Amniotic epithelial cell (primary cell): ENCODE measurements around the gene LMO4.

ENCODE experiments used
- DNase-seq: peaks from one replicate; pipeline ENCODE4 v3.0.0-alpha.2; 2010; ENCODE audit warnings: low read depth

The LMO4 gene

GRCh38 chr1:87362063-87362833 lies 33.6 kb downstream of the LMO4 start:
- no peak for DNase-seq

- DNase-seq: peak; percentile 12
Observed at GRCh38 chr1:87362834-87363426, 34.2 kb downstream of the LMO4 start.

GRCh38 chr1:87367549-87367948 lies 38.9 kb downstream of the LMO4 start:
- no peak for DNase-seq

GRCh38 chr1:87368907-87369306 lies 40.2 kb downstream of the LMO4 start:
- DNase-seq: no peak

GRCh38 chr1:87369736-87370478 lies 41.2 kb downstream of the LMO4 start:
- peak; percentile 65 for DNase-seq

GRCh38 chr1:87370544-87370943 lies 41.9 kb downstream of the LMO4 start:
- no peak for DNase-seq

- DNase-seq: no peak
Observed at GRCh38 chr1:87379306-87379705, 50.6 kb downstream of the LMO4 start.

GRCh38 chr1:87386217-87386790 lies 57.6 kb downstream of the LMO4 start:
- no peak for DNase-seq

- DNase-seq: no peak
Observed at GRCh38 chr1:87388411-87388810, 59.7 kb downstream of the LMO4 start.

- no peak for DNase-seq
Observed at GRCh38 chr1:87389011-87389410, 60.3 kb downstream of the LMO4 start.

- DNase-seq: no peak
Observed at GRCh38 chr1:87389546-87389945, 60.9 kb downstream of the LMO4 start.

- DNase-seq: peak; percentile 23
Observed at GRCh38 chr1:87392248-87393192, 63.8 kb downstream of the LMO4 start.

- DNase-seq: no peak
Observed at GRCh38 chr1:87393445-87394085, 64.9 kb downstream of the LMO4 start.

GRCh38 chr1:87394513-87394912 lies 65.8 kb downstream of the LMO4 start:
- DNase-seq: no peak

- no peak for DNase-seq
Observed at GRCh38 chr1:87394982-87395381, 66.3 kb downstream of the LMO4 start.
